GM12873 (cell line): ENCODE measurements around the gene TMEM131.

Source experiments
- TF ChIP-seq, protein P1 (sequence below): IDR thresholded peaks from 2 replicates; pipeline ENCODE4 v1.5.1; 2012; ENCODE audit warnings: low read depth, mild to moderate bottlenecking, moderate library complexity, low read length, control low read depth; ENCODE audit not compliant: insufficient read depth; ENCODE audit errors: missing control alignments

The TMEM131 gene

GRCh38 chr2:97858442-97858841, 137.3 kb downstream of the TMEM131 start:
- TF ChIP-seq, protein P1, sequence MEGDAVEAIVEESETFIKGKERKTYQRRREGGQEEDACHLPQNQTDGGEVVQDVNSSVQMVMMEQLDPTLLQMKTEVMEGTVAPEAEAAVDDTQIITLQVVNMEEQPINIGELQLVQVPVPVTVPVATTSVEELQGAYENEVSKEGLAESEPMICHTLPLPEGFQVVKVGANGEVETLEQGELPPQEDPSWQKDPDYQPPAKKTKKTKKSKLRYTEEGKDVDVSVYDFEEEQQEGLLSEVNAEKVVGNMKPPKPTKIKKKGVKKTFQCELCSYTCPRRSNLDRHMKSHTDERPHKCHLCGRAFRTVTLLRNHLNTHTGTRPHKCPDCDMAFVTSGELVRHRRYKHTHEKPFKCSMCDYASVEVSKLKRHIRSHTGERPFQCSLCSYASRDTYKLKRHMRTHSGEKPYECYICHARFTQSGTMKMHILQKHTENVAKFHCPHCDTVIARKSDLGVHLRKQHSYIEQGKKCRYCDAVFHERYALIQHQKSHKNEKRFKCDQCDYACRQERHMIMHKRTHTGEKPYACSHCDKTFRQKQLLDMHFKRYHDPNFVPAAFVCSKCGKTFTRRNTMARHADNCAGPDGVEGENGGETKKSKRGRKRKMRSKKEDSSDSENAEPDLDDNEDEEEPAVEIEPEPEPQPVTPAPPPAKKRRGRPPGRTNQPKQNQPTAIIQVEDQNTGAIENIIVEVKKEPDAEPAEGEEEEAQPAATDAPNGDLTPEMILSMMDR: no peak

GRCh38 chr2:97857553-97857952, 138.2 kb downstream of the TMEM131 start:
- TF ChIP-seq, protein P1: no peak

- TF ChIP-seq, protein P1: no peak
Measured at GRCh38 chr2:97851172-97851571, 144.6 kb downstream of the TMEM131 start.

DNA sequence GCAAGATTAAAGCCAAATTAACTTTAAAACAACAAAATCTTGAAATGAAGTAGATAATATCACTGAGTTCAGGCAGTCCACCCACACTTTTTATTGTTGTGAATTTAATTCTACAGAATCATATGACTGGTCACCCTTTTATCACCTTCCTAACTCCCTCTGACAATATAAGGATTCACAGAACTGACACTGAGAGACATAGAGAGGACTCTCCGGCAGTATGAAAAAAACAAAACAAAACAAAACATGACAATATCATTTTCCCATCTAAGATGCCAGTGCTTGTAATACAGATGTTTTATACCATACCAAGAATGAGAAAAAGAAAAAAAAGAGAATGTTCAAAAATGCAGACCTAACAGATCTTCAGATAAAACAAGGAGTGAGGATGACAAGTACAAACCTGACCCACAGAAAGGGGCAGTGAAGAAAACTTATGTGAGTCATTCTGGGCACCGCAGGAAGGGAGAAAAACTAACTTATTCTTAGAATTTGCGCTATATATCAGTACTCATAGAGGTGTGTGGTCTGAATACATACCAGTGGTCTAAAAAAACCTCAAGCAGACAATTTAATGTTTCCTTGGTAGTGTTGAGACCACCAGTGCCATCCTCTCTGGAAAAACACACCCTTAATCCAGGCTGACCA, 145.7 kb downstream of the TMEM131 start:
- TF ChIP-seq, protein P1: no peak

DNA sequence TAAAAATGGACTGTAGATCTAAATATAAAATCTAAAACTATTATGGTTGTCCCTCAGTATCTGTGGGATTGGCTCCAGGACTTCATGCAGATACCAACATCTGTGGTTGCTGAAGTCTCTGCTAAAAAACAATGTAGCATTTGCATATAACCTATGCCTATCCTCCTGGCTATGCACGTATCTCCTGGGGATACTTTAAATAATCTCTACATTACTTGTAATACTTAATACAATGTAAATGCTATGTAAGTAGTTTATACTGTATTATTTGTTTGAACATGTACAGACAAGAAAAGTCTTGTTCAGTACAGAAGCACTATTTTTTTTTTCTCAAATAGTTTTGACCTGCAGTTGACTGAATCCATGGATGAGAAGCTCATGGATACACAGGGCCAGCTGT, 147.4 kb downstream of the TMEM131 start:
- TF ChIP-seq, protein P1: no peak

DNA sequence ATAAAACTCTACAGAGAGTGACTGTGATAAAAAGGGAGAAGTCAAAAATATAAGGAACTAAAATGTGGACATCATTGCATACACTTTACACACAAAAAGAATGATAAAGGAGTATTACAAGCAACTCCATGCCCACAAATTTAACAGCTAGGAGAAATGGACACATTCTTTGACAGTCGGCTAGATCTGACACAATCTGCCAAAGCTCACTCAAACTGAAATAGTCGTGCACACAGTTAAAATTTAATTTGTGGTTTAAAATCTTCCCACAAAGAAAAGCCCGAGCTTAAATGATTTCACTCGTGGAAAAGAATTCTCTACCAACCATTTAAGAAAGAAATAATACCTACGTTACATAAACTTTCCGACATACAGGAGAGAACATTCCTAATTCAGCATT, 149.9 kb downstream of the TMEM131 start:
- TF ChIP-seq, protein P1: no peak

- TF ChIP-seq, protein P1: no peak
Measured at GRCh38 chr2:97845133-97845532, 150.6 kb downstream of the TMEM131 start.
